Endothelial cell of umbilical vein (primary cell): Measurements from ENCODE around the gene STPG3. TPM values are rescaled to one million over a fixed set of nuclear protein-coding genes. Genes with fewer than 3 reads are reported as not detected.

ENCODE experiments used
- BruUV-seq: library from RNA; stranded (reverse); fragments of 400-500 nt; replicated peaks from 2 replicates; lab custom pipeline; 2021; lab: Mats Ljungman, UMichigan
- CTCF ChIA-PET: fragments of 300-600, 350-600 bp; sonication (Branson Sonifier 250); formaldehyde crosslinking; loops from one replicate; lab custom pipeline; 2021; ENCODE audit warnings: antibody characterized with exemption, inconsistent platforms; lab: Charles Lee
- POLR2A ChIA-PET: fragments of 300-600, 350-600 bp; sonication (Branson Sonifier 250); formaldehyde crosslinking; loops from one replicate; lab custom pipeline; 2021; ENCODE audit warnings: antibody characterized with exemption, inconsistent platforms; lab: Charles Lee
- DNase-seq: peaks from one replicate; pipeline ENCODE4 v3.0.0-alpha.2; 2011; ENCODE audit warnings: low read depth, low spot score
- FAIRE-seq: peaks from 2 replicates; lab custom pipeline; 2011; peaks lifted over from hg19 to GRCh38; lab: Jason Lieb, UNC
- H2AFZ ChIP-seq: 2 replicates; pipeline ENCODE4 v1.6.0; 2012; ENCODE audit warnings: low read depth, low read length, control low read depth, inconsistent platforms
- H3K27ac ChIP-seq: 2 replicates; pipeline ENCODE4 v1.5.1; 2011; ENCODE audit warnings: low read depth, mild to moderate bottlenecking, control low read depth, low read length, moderate library complexity; ENCODE audit not compliant: insufficient read depth
- H3K27me3 ChIP-seq, 2 experiments: 2 replicates each; pipeline versions ENCODE4 v1.6.0 to v1.6.1; 2011; ENCODE audit warnings: low read length in 2 of 2, mixed read lengths in 1 of 2; ENCODE audit not compliant: control insufficient read depth in 2 of 2, insufficient read depth in 2 of 2
- H3K36me3 ChIP-seq, 2 experiments: 2 replicates in 1 of 2; 3 replicates in 1 of 2; pipeline ENCODE4 v1.5.1; 2011; ENCODE audit warnings: low read length in 2 of 2, mild to moderate bottlenecking in 1 of 2, moderate library complexity in 1 of 2; ENCODE audit not compliant: control insufficient read depth in 2 of 2, insufficient read depth in 2 of 2; ENCODE audit errors: extremely low read depth in 1 of 2
- H3K4me1 ChIP-seq: 3 replicates; pipeline ENCODE4 v1.5.1; 2011; ENCODE audit warnings: mild to moderate bottlenecking, low read length; ENCODE audit not compliant: control insufficient read depth, insufficient read depth; ENCODE audit errors: extremely low read depth
- H3K4me2 ChIP-seq: 2 replicates; pipeline ENCODE4 v1.6.1; 2011; ENCODE audit warnings: low read length, control low read depth, mixed read lengths; ENCODE audit not compliant: insufficient read depth
- H3K4me3 ChIP-seq, 3 experiments: fragments of 200-600 bp in 1 of 3; sonication (generic), shearing (Covaris generic) in 1 of 3; replicated peaks in 1 of 3; 2 replicates each; pipeline ENCODE4 v1.5.1; 2011 to 2016; ENCODE audit warnings: control low read depth in 3 of 3, low read length in 3 of 3, mild to moderate bottlenecking in 2 of 3, inconsistent platforms in 1 of 3, low read depth in 1 of 3, moderate library complexity in 1 of 3; ENCODE audit not compliant: insufficient read depth in 1 of 3
- H3K79me2 ChIP-seq: 2 replicates; pipeline ENCODE4 v1.6.0; 2012; ENCODE audit warnings: low read length, inconsistent platforms; ENCODE audit not compliant: control insufficient read depth, insufficient read depth
- H3K9ac ChIP-seq: replicated peaks from 2 replicates; pipeline ENCODE3; 2011; ENCODE audit warnings: low read length, control low read depth; ENCODE audit not compliant: insufficient read depth; ENCODE audit errors: extremely low read depth
- H3K9me1 ChIP-seq: replicated peaks from 3 replicates; pipeline ENCODE4 v1.6.0; 2011; ENCODE audit warnings: mild to moderate bottlenecking, low read length; ENCODE audit not compliant: control insufficient read depth, insufficient read depth; ENCODE audit errors: extremely low read depth
- H3K9me3 ChIP-seq: replicated peaks from 2 replicates; pipeline ENCODE4 v1.5.1; 2012; ENCODE audit warnings: low read length, inconsistent platforms; ENCODE audit not compliant: control insufficient read depth, insufficient read depth
- H4K20me1 ChIP-seq: replicated peaks from 2 replicates; pipeline ENCODE3; 2011; ENCODE audit warnings: mild to moderate bottlenecking, low read length; ENCODE audit not compliant: control insufficient read depth, insufficient read depth; ENCODE audit errors: extremely low read depth
- EZH2 ChIP-seq: IDR thresholded peaks from 2 replicates; pipeline ENCODE4 v1.6.1; 2012; ENCODE audit warnings: borderline replicate concordance, low read depth, mild to moderate bottlenecking, moderate library complexity, low read length, inconsistent platforms; ENCODE audit not compliant: severe bottlenecking
- GATA2 ChIP-seq: IDR thresholded peaks from 2 replicates; pipeline ENCODE4 v1.7.0; 2011; ENCODE audit warnings: low read depth, mild to moderate bottlenecking, moderate library complexity, mixed read lengths, low read length; ENCODE audit not compliant: insufficient read length, insufficient read depth
- MYC ChIP-seq: IDR thresholded peaks from one replicate; pipeline ENCODE4 v1.6.1; 2011; ENCODE audit warnings: mild to moderate bottlenecking, low read depth, low read length
- POLR2A ChIP-seq: IDR thresholded peaks from 2 replicates; pipeline ENCODE4 v1.6.1; 2012; ENCODE audit warnings: low read depth, mild to moderate bottlenecking, control low read depth, low read length
- POLR2AphosphoS5 ChIP-seq: IDR thresholded peaks from 2 replicates; pipeline ENCODE4 v1.6.1; 2012; ENCODE audit warnings: low read depth, mild to moderate bottlenecking, control low read depth, low read length, moderate library complexity; ENCODE audit not compliant: insufficient read depth
- dilution Hi-C: fragments of 300-500 bp; cut with MboI; formaldehyde crosslinking; loops from one replicate; pipeline ENCODE4 v1.15.0; 2019; ENCODE audit warnings: low sequenced_read_pairs; ENCODE audit not compliant: extremely low pct_ligation_motif_present
- intact Hi-C: fragments of 100-400 bp; cut with micrococcal nuclease; formaldehyde crosslinking; loops from one replicate; pipeline ENCODE4 v1.10.0; 2022
- polyA plus RNA-seq, 4 experiments: library from polyadenylated mRNA; depleted of rRNA in 3 of 4; stranded (reverse) in 3 of 4; unstranded in 1 of 4; fragments of >200 nt; gene quantifications; 2 replicates each; pipeline versions ENCODE4 v1.2.1 to v1.2.3, GENCODE V29; 2011 to 2012; ENCODE audit warnings: missing spikeins in 1 of 4
- total RNA-seq: library from RNA; stranded (reverse); gene quantifications from 2 replicates; pipeline ENCODE4 v1.2.3, GENCODE V29; 2021
- TF ChIP-seq, protein P1 (sequence below), 2 donors: IDR thresholded peaks; 1 replicate in 1 of 2; 2 replicates in 1 of 2; pipeline ENCODE4 v1.5.1; 2011; ENCODE audit warnings: low read length in 2 of 2, mild to moderate bottlenecking in 2 of 2, moderate library complexity in 2 of 2, control low read depth in 1 of 2, inconsistent platforms in 1 of 2, low read depth in 1 of 2; ENCODE audit not compliant: insufficient read depth in 1 of 2; ENCODE audit errors: extremely low read depth in 1 of 2
- TF ChIP-seq, protein P2 (sequence below): IDR thresholded peaks from 2 replicates; pipeline ENCODE4 v1.6.1; 2011; ENCODE audit not compliant: insufficient read depth, insufficient read length

Gene STPG3
- total and polyA plus RNA-seq, 2 donors (not counting 3 experiments of a cell fraction or from before 2014, with no cell fraction given): not detected

DNA sequence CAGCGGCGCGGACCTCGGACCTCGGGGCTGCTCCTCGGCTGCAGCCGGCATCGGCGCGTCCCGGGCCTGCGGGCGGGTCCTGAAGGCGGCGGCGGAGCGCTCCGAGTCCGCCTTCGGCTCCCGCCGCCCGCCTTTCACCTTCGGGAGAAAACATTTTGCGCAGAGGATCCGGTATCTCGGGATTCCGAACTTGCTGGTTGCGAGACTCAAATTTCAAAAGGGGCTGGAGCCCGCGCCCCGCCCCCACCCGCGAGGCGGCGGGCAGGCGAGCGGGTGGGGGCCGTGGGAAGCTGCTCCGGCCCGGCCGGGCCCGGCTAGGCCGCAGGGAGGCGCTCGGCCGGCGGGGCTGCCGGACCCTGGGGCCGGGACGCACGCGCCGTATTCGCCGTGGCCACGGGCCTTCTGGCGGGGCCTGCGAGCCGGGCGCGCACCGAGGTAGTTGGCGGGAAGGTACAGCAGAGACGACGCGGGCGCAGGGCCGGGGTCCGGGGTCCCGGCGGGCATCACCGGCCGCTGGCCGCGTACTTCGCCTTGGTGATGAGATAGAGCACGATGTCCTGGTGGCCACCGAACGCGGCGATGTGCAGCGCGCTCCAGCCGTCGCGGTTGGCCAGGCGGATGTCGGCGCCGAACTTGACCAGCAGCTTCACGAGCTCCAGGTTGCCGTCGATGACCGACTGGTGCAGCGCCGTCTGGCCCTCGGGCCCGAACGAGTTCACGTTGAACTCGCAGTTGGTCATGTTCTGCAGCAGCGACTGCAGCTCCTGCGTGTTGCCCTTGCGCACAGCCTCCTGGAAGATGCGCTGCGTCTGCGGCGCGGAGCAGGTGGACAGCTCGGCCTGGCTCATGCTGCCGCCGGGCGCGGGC is 50.2 kb downstream of the STPG3 start:
- no peak for TF ChIP-seq POLR2A
- TF ChIP-seq, protein P1, sequence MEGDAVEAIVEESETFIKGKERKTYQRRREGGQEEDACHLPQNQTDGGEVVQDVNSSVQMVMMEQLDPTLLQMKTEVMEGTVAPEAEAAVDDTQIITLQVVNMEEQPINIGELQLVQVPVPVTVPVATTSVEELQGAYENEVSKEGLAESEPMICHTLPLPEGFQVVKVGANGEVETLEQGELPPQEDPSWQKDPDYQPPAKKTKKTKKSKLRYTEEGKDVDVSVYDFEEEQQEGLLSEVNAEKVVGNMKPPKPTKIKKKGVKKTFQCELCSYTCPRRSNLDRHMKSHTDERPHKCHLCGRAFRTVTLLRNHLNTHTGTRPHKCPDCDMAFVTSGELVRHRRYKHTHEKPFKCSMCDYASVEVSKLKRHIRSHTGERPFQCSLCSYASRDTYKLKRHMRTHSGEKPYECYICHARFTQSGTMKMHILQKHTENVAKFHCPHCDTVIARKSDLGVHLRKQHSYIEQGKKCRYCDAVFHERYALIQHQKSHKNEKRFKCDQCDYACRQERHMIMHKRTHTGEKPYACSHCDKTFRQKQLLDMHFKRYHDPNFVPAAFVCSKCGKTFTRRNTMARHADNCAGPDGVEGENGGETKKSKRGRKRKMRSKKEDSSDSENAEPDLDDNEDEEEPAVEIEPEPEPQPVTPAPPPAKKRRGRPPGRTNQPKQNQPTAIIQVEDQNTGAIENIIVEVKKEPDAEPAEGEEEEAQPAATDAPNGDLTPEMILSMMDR (IDR thresholded peaks at IDR 0.05; ENCODE audit: extremely low read depth in 1 of 2, insufficient read depth in 1 of 2, low read depth in 1 of 2, low read length in 2 of 2): peak; percentile 18 to 36
- DNase-seq: peak; percentile 63
- Histone ChIP-seq H2AFZ (no peak overlapping the region), H4K20me1 (no peaks in the 10 kb centered on the region), H3K27me3 (no peaks in the 10 kb centered on the region), H3K4me3 (peak overlapping the region; percentile 61 to 83 (median 70)), H3K36me3 (no peaks in the 10 kb centered on the region), H3K9me3 (no peaks in the 10 kb centered on the region), H3K9ac (peak overlapping the region; percentile 53), H3K9me1 (no peaks in the 10 kb centered on the region), H3K79me2 (peaks cover 26% of the 10 kb centered on the region), H3K4me2 (peak overlapping the region; percentile 37), H3K4me1 (peaks cover 68% of the 10 kb centered on the region), H3K27ac (peak overlapping the region; percentile 93)
- no peak for FAIRE-seq
- CTCF ChIA-PET: interaction anchor here (0.5 to 3.1 kb wide), 31 partner anchors 7 to 250 kb away, joined by 3 to 36 read pairs (median 6); partner anchors contain the start of genes MRPL41 and TOR4A
- intact Hi-C loops: no loop called here
- POLR2A ChIA-PET: interaction anchor here (0.7 to 1.9 kb wide), 6 partner anchors 15 to 121 kb away, joined by 3 to 7 read pairs (median 4); partner anchors contain the start of genes EXD3 and NOXA1
- BruUV-seq: no TSS peak
- dilution Hi-C loops: no loop called here

DNA sequence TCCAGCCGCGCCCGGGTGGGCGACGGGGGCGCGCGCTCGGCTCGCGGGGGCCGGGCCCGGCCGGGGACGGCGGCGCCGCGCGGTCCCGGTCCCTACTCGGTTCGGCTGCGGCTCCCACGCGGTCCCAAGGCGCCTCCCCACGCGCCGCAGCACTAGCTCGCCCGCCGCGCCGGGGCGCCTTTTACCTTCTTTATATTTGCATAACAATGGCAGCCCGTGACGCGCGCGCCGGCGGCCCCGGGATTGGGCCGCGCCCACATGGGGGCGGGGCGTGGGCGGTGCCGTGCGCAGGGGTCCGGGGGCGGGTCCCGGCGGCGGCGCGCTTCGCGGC is 51.0 kb downstream of the STPG3 start, which contains the start of gene NRARP:
NRARP (minus strand) TSS at position 154 of the 331 bp plus-strand sequence. CDS start 343 bp downstream, outside the sequence.
- intact Hi-C loops: loop anchor here (1.0 kb wide), 1 partner anchor 105 kb away; no protein-coding TSS in a partner anchor
- POLR2A ChIA-PET: interaction anchor here (0.6 to 1.9 kb wide), 10 partner anchors 14 to 145 kb away, joined by 3 to 7 read pairs (median 4); partner anchors contain the start of genes EXD3 and NOXA1
- no peaks in the 10 kb centered on the region for H3K9me1 ChIP-seq
- H3K27me3 ChIP-seq: no peaks in the 10 kb centered on the region
- no TSS peak for BruUV-seq
- H3K4me1 ChIP-seq: peaks cover 67% of the 10 kb centered on the region
- DNase-seq (peak; percentile 82), FAIRE-seq (peak; percentile 81)
- TF ChIP-seq GATA2 (no peak), POLR2A (peak; percentile 97), EZH2 (no peak), MYC (no peak), POLR2AphosphoS5 (peak; percentile 95)
- TF ChIP-seq, protein P2, sequence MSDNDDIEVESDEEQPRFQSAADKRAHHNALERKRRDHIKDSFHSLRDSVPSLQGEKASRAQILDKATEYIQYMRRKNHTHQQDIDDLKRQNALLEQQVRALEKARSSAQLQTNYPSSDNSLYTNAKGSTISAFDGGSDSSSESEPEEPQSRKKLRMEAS: no peak
- H3K79me2 ChIP-seq: peaks cover 26% of the 10 kb centered on the region
- no peaks in the 10 kb centered on the region for H4K20me1 ChIP-seq
- no peaks in the 10 kb centered on the region for H3K9me3 ChIP-seq
- dilution Hi-C loops: no loop called here
- H3K27ac ChIP-seq: peak within 1 kb of the TSS; percentile 93
- CTCF ChIA-PET: interaction anchor here (0.6 to 3.1 kb wide), 36 partner anchors 8 to 250 kb away, joined by 3 to 36 read pairs (median 4); partner anchors contain the start of genes EXD3, MRPL41, NOXA1 and TOR4A
- peak within 1 kb of the TSS; percentile 26 for H2AFZ ChIP-seq
- H3K4me2 ChIP-seq: peak within 1 kb of the TSS; percentile 40
- no peaks in the 10 kb centered on the region for H3K36me3 ChIP-seq
- peak within 1 kb of the TSS; percentile 65 for H3K9ac ChIP-seq
- peak within 1 kb of the TSS; percentile 61 to 83 (median 70) for H3K4me3 ChIP-seq
